A172 (cell line): Measurements from ENCODE around the gene KLHL5. TPM values are rescaled to one million over a fixed set of nuclear protein-coding genes. Genes with fewer than 3 reads are reported as not detected.

Experiments used
- total RNA-seq: library from RNA; depleted of rRNA; stranded (reverse); fragments of >200 nt; shearing (Covaris generic); gene quantifications from 2 replicates; pipeline ENCODE4 v1.2.3, GENCODE V29; 2014; rRNA removed

KLHL5 gene
- total RNA-seq, 1 experiment from 2014 or later = 78.3 TPM

Other genes with a start within 250 kb of the KLHL5 start
- 8.1 and 11.0 TPM in 2 replicates for gene TLR6, start 205.4 kb upstream of the KLHL5 start, total RNA-seq
- gene FAM114A1, start 194.4 kb upstream of the KLHL5 start, total RNA-seq = 85.3 and 89.1 TPM in 2 replicates
- 0.19 and 0.81 TPM in 2 replicates for gene TMEM156, start 29.8 kb upstream of the KLHL5 start, total RNA-seq
- 13.5 and 39.9 TPM in 2 replicates for gene WDR19, start 120.3 kb downstream of the KLHL5 start, total RNA-seq